Measurements from ENCODE around the gene OBSCN. TPM values are rescaled to one million over a fixed set of nuclear protein-coding genes. Genes with fewer than 3 reads are reported as not detected.

The OBSCN gene
- total RNA-seq, 1 experiment from 2014 or later: 10.5 TPM

DNA sequence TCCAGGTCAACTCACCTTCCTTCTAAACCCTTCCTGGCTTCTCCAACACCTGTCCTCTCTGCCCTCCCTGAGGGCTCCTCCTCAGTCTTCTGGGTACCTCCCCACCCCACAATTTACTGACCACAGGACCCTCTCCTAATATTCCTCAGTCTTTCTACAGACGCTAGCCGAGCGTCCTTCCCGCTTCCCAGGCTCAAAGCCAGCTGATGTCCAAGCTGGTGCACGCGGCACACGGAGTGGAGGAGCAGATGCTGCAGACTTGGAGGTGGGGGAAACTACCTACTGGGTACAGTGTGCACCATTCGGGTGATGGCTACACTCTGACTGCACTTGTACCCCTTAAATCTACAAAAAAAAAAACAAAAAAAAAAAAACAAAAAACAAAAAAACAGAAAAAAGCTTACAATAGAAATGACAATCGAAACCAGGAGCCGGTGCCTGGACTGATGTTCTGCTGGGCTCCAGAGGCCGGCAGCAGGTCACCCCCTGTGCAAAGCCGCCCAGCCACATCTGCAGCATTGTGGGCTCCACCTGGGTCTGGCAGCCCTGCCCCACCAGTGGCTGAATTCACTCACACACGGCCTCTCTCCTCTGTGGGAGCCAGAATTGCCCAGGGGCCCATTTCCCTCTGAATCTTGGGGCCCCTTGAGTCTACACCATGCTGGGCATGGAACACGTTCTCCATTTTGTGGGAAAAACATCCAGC is 191.8 kb downstream of the OBSCN start:
- in situ Hi-C loops (cut with HindIII; ENCODE audit: low pct_unique_long_range_greater_than_20kb, low sequenced_read_pairs) (no loop called here), intact Hi-C loops (cut with micrococcal nuclease; ENCODE audit: unreplicated experiment) (no loop called here)
- ChIA-PET CTCF (no interaction called here), POLR2A (no interaction called here)
- TF ChIP-seq, protein P1, sequence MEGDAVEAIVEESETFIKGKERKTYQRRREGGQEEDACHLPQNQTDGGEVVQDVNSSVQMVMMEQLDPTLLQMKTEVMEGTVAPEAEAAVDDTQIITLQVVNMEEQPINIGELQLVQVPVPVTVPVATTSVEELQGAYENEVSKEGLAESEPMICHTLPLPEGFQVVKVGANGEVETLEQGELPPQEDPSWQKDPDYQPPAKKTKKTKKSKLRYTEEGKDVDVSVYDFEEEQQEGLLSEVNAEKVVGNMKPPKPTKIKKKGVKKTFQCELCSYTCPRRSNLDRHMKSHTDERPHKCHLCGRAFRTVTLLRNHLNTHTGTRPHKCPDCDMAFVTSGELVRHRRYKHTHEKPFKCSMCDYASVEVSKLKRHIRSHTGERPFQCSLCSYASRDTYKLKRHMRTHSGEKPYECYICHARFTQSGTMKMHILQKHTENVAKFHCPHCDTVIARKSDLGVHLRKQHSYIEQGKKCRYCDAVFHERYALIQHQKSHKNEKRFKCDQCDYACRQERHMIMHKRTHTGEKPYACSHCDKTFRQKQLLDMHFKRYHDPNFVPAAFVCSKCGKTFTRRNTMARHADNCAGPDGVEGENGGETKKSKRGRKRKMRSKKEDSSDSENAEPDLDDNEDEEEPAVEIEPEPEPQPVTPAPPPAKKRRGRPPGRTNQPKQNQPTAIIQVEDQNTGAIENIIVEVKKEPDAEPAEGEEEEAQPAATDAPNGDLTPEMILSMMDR (IDR thresholded peaks at IDR 0.05): no peak
- TF ChIP-seq REST (IDR thresholded peaks at IDR 0.05; ENCODE audit: insufficient read depth in 1 of 2, low read depth in 2 of 2, low read length in 1 of 2): no peak
- no peak for TF ChIP-seq TCF7L2 (IDR thresholded peaks at IDR 0.05; ENCODE audit: low read depth, low read length)
- TF ChIP-seq SIN3A (IDR thresholded peaks at IDR 0.05; ENCODE audit: borderline replicate concordance, insufficient read depth, low read depth, low read length): no peak
- ATAC-seq (no peak), DNase-seq (ENCODE audit: low read depth, low spot score) (no peak)
- Histone ChIP-seq H3K4me1 (ENCODE audit: control insufficient read depth, insufficient read depth, low read length) (peaks cover 7% of the 10 kb centered on the region), H3K4me3 (ENCODE audit: low read depth in 2 of 2, low read length in 2 of 2) (no peak overlapping the region), H3K27me3 (ENCODE audit: control insufficient read depth, insufficient read depth, low read length) (no peaks in the 10 kb centered on the region), H3K27ac (ENCODE audit: low read length) (no peak overlapping the region), H3K9me3 (ENCODE audit: control insufficient read depth, insufficient read depth, low read depth, low read length) (no peaks in the 10 kb centered on the region), H3K36me3 (ENCODE audit: control insufficient read depth, insufficient read depth, low read length) (peaks cover 3% of the 10 kb centered on the region; the same call in 1 of the 2 replicates)
- no TSS peak for BruUV-seq (replicated peaks)

DNA sequence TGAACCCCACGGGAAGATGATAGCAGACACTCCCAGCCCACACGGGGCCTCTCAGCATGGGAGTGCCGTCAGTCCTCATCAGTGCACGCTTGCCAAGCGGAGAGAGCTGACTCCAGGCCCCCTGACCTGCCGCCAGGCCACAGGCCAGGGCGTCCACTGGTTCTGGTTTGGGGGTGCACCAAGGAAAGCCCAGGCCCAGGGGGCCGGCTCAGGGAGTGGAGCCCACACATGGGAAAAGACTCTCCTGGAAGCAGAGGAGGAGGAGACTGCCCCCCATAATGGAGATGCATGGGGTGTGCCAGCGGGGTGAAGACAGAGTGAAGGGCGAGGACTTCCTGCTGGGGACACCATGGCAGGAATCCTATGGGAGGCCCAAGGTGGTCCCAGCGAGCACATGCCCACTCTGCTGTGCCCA is 192.4 kb downstream of the OBSCN start:
- in situ Hi-C loops (cut with HindIII; ENCODE audit: low pct_unique_long_range_greater_than_20kb, low sequenced_read_pairs): no loop called here
- POLR2A ChIA-PET: no interaction called here
- H3K36me3 ChIP-seq (ENCODE audit: control insufficient read depth, insufficient read depth, low read length): peaks cover 3% of the 10 kb centered on the region; the same call in 1 of the 2 replicates
- peaks cover 13% of the 10 kb centered on the region for H3K4me1 ChIP-seq (ENCODE audit: control insufficient read depth, insufficient read depth, low read length)
- no peak for DNase-seq (ENCODE audit: low read depth, low spot score)
- no peak overlapping the region for H3K27ac ChIP-seq (ENCODE audit: low read length)
- no TSS peak for BruUV-seq (replicated peaks)
- no peak for ATAC-seq
- CTCF ChIA-PET: no interaction called here
- no peaks in the 10 kb centered on the region for H3K27me3 ChIP-seq (ENCODE audit: control insufficient read depth, insufficient read depth, low read length)
- H3K4me3 ChIP-seq (ENCODE audit: low read depth in 2 of 2, low read length in 2 of 2): no peak overlapping the region
- intact Hi-C loops (cut with micrococcal nuclease; ENCODE audit: unreplicated experiment): no loop called here
- TF ChIP-seq TCF7L2 (IDR thresholded peaks at IDR 0.05; ENCODE audit: low read depth, low read length) (no peak), POLR2AphosphoS5 (IDR thresholded peaks at IDR 0.05; ENCODE audit: low read depth, low read length) (no peak), SIN3A (IDR thresholded peaks at IDR 0.05; ENCODE audit: borderline replicate concordance, insufficient read depth, low read depth, low read length) (no peak), REST (IDR thresholded peaks at IDR 0.05; ENCODE audit: insufficient read depth in 1 of 2, low read depth in 2 of 2, low read length in 1 of 2) (no peak)
- TF ChIP-seq, protein P1 (IDR thresholded peaks at IDR 0.05): no peak
- H3K9me3 ChIP-seq (ENCODE audit: control insufficient read depth, insufficient read depth, low read depth, low read length): no peaks in the 10 kb centered on the region
